GM12865 (cell line): Measurements from ENCODE around the gene PPARD.

ENCODE experiments used
- DNase-seq: peaks from one replicate; pipeline ENCODE4 v3.0.0; 2010; ENCODE audit warnings: low read depth
- H3K4me3 ChIP-seq: 2 replicates; pipeline ENCODE4 v1.5.1; 2011; ENCODE audit warnings: mild to moderate bottlenecking, low read depth, low read length, control low read depth
- TF ChIP-seq, protein P1 (sequence below): IDR thresholded peaks from 2 replicates; pipeline ENCODE4 v1.5.1; 2011; ENCODE audit warnings: low read length, control low read depth, low read depth, inconsistent platforms; ENCODE audit not compliant: insufficient read depth; ENCODE audit errors: missing control alignments

The PPARD gene

GRCh38 chr6:35297601-35298481 lies 44.5 kb upstream of the PPARD start, which contains the start of gene DEF6:
Gene DEF6 (plus strand): TSS chr6:35297818. CDS start chr6:35297857, 39 bp downstream.
- TF ChIP-seq, protein P1, sequence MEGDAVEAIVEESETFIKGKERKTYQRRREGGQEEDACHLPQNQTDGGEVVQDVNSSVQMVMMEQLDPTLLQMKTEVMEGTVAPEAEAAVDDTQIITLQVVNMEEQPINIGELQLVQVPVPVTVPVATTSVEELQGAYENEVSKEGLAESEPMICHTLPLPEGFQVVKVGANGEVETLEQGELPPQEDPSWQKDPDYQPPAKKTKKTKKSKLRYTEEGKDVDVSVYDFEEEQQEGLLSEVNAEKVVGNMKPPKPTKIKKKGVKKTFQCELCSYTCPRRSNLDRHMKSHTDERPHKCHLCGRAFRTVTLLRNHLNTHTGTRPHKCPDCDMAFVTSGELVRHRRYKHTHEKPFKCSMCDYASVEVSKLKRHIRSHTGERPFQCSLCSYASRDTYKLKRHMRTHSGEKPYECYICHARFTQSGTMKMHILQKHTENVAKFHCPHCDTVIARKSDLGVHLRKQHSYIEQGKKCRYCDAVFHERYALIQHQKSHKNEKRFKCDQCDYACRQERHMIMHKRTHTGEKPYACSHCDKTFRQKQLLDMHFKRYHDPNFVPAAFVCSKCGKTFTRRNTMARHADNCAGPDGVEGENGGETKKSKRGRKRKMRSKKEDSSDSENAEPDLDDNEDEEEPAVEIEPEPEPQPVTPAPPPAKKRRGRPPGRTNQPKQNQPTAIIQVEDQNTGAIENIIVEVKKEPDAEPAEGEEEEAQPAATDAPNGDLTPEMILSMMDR, result peak; percentile 98
- H3K4me3 ChIP-seq, result peak within 1 kb of the TSS; percentile 90
- peak; percentile 95 for DNase-seq

- TF ChIP-seq, protein P1, result no peak
- peak overlapping the region; percentile 90 for H3K4me3 ChIP-seq
- peak; percentile 35 for DNase-seq
These were observed 43.7 kb upstream of the PPARD start for GRCh38 chr6:35298625-35299140.

DNA sequence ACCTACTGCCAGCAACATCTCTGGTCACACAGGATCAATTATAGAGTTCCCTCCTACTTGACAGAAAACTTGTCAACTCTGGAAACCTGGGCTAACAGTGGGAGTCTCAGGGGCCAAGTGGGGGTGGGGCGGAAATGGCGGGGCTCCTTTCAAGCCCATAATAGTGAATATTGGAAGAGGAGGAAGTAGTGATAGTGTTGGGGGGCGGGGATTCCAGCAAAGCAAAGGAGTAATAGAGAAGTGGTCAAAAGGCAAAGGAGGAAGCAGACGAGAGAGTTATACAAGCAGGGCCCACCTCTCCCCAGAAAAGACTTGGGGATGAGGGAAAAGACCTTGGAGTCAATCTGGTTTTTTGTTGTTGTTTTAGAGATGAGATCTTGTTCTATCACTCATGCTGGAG lies 42.7 kb upstream of the PPARD start:
- TF ChIP-seq, protein P1, result no peak
- DNase-seq, result peak; percentile 49
- peak overlapping the region; percentile 90 for H3K4me3 ChIP-seq

- H3K4me3 ChIP-seq, result no peak overlapping the region
- TF ChIP-seq, protein P1, result no peak
- DNase-seq, result no peak
These were observed 41.5 kb upstream of the PPARD start for GRCh38 chr6:35300848-35301247.

- peak; percentile 86 for DNase-seq
- TF ChIP-seq, protein P1, result no peak
- peak overlapping the region; percentile 52 for H3K4me3 ChIP-seq
These were observed 39.6 kb upstream of the PPARD start for GRCh38 chr6:35302604-35303241.

DNA sequence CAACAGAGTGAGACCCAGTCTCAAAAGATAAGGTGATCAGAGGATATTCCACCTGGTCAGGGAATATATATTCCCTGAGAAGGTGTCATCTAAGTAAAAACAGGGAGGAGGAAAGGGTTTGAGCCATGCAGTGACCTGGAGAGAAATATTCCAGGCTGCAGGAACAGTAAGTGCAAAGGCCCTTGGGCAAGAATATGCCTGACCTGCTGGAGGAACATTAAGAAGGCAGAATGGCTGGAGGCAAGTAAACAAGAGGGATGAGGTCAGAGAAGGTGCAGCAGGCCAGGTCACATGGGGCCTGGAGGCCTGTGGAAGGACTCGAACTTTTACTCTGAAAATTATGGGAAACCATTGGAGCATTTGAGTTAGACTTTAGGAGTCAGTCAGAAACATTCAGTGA lies 38.1 kb upstream of the PPARD start:
- TF ChIP-seq, protein P1, result no peak
- DNase-seq, result no peak
- no peak overlapping the region for H3K4me3 ChIP-seq
